Measurements from ENCODE around the gene PAFAH2. TPM values are rescaled to one million over a fixed set of nuclear protein-coding genes. Genes with fewer than 3 reads are reported as not detected.

Gene PAFAH2
- total RNA-seq, 4 donors from 2014 or later = 15.7 to 57.8 (median 48.4) TPM

DNA sequence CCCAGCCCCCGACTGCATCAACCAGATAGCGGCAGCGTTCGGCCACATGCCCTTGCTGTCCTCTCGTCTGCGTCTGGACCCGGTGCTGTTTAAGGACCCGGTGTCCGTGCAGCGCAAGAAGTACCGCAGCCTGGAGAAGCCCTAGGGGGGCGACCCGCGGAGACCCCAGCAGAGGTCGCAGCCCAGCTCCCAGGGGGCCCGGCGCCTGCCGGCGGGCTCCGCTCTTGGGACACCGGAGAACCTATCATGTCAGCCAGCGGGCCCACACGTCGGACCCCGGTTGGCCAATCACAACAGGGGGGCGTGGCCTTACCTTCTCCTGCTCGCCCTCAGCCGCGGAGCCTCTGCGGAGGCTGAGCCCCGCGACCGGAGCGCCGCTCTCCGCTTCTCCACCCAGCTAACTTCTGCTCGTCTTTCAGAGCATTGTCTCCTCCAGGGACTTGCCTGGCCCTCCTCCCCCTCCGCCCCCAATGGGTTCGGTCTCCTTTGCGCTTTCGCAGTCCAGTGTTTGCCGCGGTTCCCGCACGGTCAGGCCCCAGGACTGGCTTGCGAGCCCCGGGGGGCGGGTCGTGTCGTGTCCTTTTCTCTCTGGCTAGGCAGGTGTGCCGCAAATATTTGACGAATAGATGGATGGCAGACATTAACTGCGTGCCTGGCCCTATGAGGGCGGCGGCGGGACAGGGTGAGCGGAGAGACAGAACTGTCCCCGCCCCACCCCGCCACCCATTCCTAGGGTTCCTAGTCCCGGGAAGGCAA is 37.5 kb upstream of the PAFAH2 start:
- no peaks in the 10 kb centered on the region for H3K27me3 ChIP-seq
- peak overlapping the region; percentile 61 to 93 (median 70) for H3K4me3 ChIP-seq
- H3K9me3 ChIP-seq = no peaks in the 10 kb centered on the region
- peak overlapping the region; percentile 63 to 85 (median 78) for H3K27ac ChIP-seq
- DNase-seq = peak; percentile 95 to 98 (median 98)
- TF ChIP-seq, protein P1, sequence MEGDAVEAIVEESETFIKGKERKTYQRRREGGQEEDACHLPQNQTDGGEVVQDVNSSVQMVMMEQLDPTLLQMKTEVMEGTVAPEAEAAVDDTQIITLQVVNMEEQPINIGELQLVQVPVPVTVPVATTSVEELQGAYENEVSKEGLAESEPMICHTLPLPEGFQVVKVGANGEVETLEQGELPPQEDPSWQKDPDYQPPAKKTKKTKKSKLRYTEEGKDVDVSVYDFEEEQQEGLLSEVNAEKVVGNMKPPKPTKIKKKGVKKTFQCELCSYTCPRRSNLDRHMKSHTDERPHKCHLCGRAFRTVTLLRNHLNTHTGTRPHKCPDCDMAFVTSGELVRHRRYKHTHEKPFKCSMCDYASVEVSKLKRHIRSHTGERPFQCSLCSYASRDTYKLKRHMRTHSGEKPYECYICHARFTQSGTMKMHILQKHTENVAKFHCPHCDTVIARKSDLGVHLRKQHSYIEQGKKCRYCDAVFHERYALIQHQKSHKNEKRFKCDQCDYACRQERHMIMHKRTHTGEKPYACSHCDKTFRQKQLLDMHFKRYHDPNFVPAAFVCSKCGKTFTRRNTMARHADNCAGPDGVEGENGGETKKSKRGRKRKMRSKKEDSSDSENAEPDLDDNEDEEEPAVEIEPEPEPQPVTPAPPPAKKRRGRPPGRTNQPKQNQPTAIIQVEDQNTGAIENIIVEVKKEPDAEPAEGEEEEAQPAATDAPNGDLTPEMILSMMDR (IDR thresholded peaks at IDR 0.05) = no peak
- peak; percentile 31 to 65 for TF ChIP-seq POLR2A (IDR thresholded peaks at IDR 0.05)
- no peaks in the 10 kb centered on the region for H3K36me3 ChIP-seq
- peaks cover 0 to 16% (median 6%) of the 10 kb centered on the region in 4 donors for H3K4me1 ChIP-seq

GRCh38 chr1:26034504-26035202 is 36.8 kb upstream of the PAFAH2 start:
- Histone ChIP-seq H3K27ac (peak overlapping the region in 3 of 4 donors; percentile 73 to 85 (median 82)), H3K9me3 (no peaks in the 10 kb centered on the region), H3K36me3 (no peaks in the 10 kb centered on the region), H3K4me3 (peak overlapping the region; percentile 61 to 93 (median 70)), H3K27me3 (no peaks in the 10 kb centered on the region), H3K4me1 (peaks cover 0 to 16% (median 6%) of the 10 kb centered on the region in 4 donors)
- TF ChIP-seq, protein P1 (IDR thresholded peaks at IDR 0.05) = no peak
- TF ChIP-seq POLR2A (IDR thresholded peaks at IDR 0.05) = no peak
- no peak for DNase-seq

- Histone ChIP-seq H3K27ac (no peak overlapping the region), H3K27me3 (no peaks in the 10 kb centered on the region), H3K36me3 (no peaks in the 10 kb centered on the region), H3K4me3 (no peak overlapping the region), H3K4me1 (peaks cover 0 to 16% (median 6%) of the 10 kb centered on the region in 4 donors), H3K9me3 (no peaks in the 10 kb centered on the region)
- TF ChIP-seq POLR2A (IDR thresholded peaks at IDR 0.05) = no peak
- TF ChIP-seq, protein P1 (IDR thresholded peaks at IDR 0.05) = no peak
- DNase-seq = no peak
Observed at GRCh38 chr1:26032656-26033357, 34.9 kb upstream of the PAFAH2 start.

GRCh38 chr1:26031611-26032220 is 33.9 kb upstream of the PAFAH2 start:
- H3K4me1 ChIP-seq = peaks cover 0 to 15% (median 6%) of the 10 kb centered on the region in 4 donors
- no peaks in the 10 kb centered on the region for H3K27me3 ChIP-seq
- no peak for DNase-seq
- H3K4me3 ChIP-seq = no peak overlapping the region
- TF ChIP-seq, protein P1 (IDR thresholded peaks at IDR 0.05) = no peak
- H3K27ac ChIP-seq = no peak overlapping the region
- no peaks in the 10 kb centered on the region for H3K36me3 ChIP-seq
- H3K9me3 ChIP-seq = no peaks in the 10 kb centered on the region

GRCh38 chr1:26031196-26031595 is 33.3 kb upstream of the PAFAH2 start:
- H3K4me3 ChIP-seq = no peak overlapping the region
- peaks cover 0 to 9% (median 4%) of the 10 kb centered on the region in 4 donors for H3K4me1 ChIP-seq
- no peaks in the 10 kb centered on the region for H3K36me3 ChIP-seq
- H3K27me3 ChIP-seq = no peaks in the 10 kb centered on the region
- H3K9me3 ChIP-seq = no peaks in the 10 kb centered on the region
- TF ChIP-seq, protein P1 (IDR thresholded peaks at IDR 0.05) = no peak
- TF ChIP-seq POLR2A (IDR thresholded peaks at IDR 0.05) = no peak
- H3K27ac ChIP-seq = no peak overlapping the region
- DNase-seq = no peak

Measured in Peyer's patch (tissue), 4 donors.